ENCODE results near the gene IHH.

The IHH gene

GRCh38 chr2:219087361-219087760, 26.6 kb upstream of the IHH start (continued):
- no peak for TF ChIP-seq REST (tag by site-specific recombination; IDR thresholded peaks at IDR 0.05)
- no peak for TF ChIP-seq HOXC10 (CRISPR knock-in tag; IDR thresholded peaks at IDR 0.05)
- TF ChIP-seq ZNF560 (tag by site-specific recombination; IDR thresholded peaks at IDR 0.05; ENCODE audit: borderline replicate concordance), result no peak
- no peak for TF ChIP-seq ZNF184 (tag by site-specific recombination; IDR thresholded peaks at IDR 0.05)
- no peak for TF ChIP-seq SALL2 (tag by site-specific recombination; IDR thresholded peaks at IDR 0.05; ENCODE audit: borderline replicate concordance)
- TF ChIP-seq ZNF510 (tag by site-specific recombination; IDR thresholded peaks at IDR 0.05; ENCODE audit: insufficient replicate concordance), result no peak
- TF ChIP-seq ZNF629 (tag by site-specific recombination; IDR thresholded peaks at IDR 0.05), result no peak

- Histone ChIP-seq H3K4me3 (ENCODE audit: low read depth, low read length) (no peak overlapping the region), H3K9me3 (ENCODE audit: control insufficient read depth, insufficient read depth, low read depth, low read length) (no peaks in the 10 kb centered on the region), H3K36me3 (ENCODE audit: control insufficient read depth in 2 of 2, insufficient read depth in 1 of 2, low read length in 2 of 2) (no peaks in the 10 kb centered on the region), H3K4me1 (ENCODE audit: control insufficient read depth, insufficient read depth, low read length) (no peaks in the 10 kb centered on the region), H3K27ac (ENCODE audit: extremely low read depth, low read depth, low read length) (no peak overlapping the region)
- ChIA-PET CTCF (interaction anchor here (0.5 to 3.2 kb wide), 4 partner anchors 13 to 97 kb away, joined by 4 to 19 read pairs (median 6); no protein-coding TSS in a partner anchor), POLR2A (no interaction called here)
- TF ChIP-seq PRDM1 (tag by site-specific recombination; IDR thresholded peaks at IDR 0.05), result no peak
- no peak for TF ChIP-seq EGR2 (tag by site-specific recombination; IDR thresholded peaks at IDR 0.05; ENCODE audit: low read depth)
- TF ChIP-seq ZNF660 (tag by site-specific recombination; IDR thresholded peaks at IDR 0.05), result no peak
- no peak for TF ChIP-seq ZBTB17 (tag by site-specific recombination; IDR thresholded peaks at IDR 0.05)
- TF ChIP-seq ZNF76 (tag by site-specific recombination; IDR thresholded peaks at IDR 0.05; ENCODE audit: borderline replicate concordance, low read depth), result no peak
These were observed 25.5 kb upstream of the IHH start for GRCh38 chr2:219086196-219086595.

- Histone ChIP-seq H3K4me3 (ENCODE audit: low read depth, low read length) (no peak overlapping the region), H3K4me1 (ENCODE audit: control insufficient read depth, insufficient read depth, low read length) (no peaks in the 10 kb centered on the region), H3K36me3 (ENCODE audit: control insufficient read depth in 2 of 2, insufficient read depth in 1 of 2, low read length in 2 of 2) (no peaks in the 10 kb centered on the region), H3K9me3 (ENCODE audit: control insufficient read depth, insufficient read depth, low read depth, low read length) (no peaks in the 10 kb centered on the region), H3K27ac (ENCODE audit: extremely low read depth, low read depth, low read length) (no peak overlapping the region)
- TF ChIP-seq ZNF670 (tag by site-specific recombination; IDR thresholded peaks at IDR 0.05; ENCODE audit: low read depth), result no peak
- TF ChIP-seq ZNF549 (tag by site-specific recombination; IDR thresholded peaks at IDR 0.05), result no peak
- no peak for TF ChIP-seq SP2 (tag by site-specific recombination; IDR thresholded peaks at IDR 0.05)
- no peak for TF ChIP-seq INSM2 (tag by site-specific recombination; IDR thresholded peaks at IDR 0.05)
- no peak for TF ChIP-seq ZNF350 (tag by site-specific recombination; IDR thresholded peaks at IDR 0.05)
- no peak for TF ChIP-seq ZNF548 (tag by site-specific recombination; IDR thresholded peaks at IDR 0.05)
- no peak for TF ChIP-seq ZNF580 (tag by site-specific recombination; IDR thresholded peaks at IDR 0.05)
- no peak for TF ChIP-seq ZNF341 (tag by site-specific recombination; IDR thresholded peaks at IDR 0.05; ENCODE audit: low read depth)
- no peak for TF ChIP-seq ZNF202 (tag by site-specific recombination; IDR thresholded peaks at IDR 0.05; ENCODE audit: borderline replicate concordance)
- TF ChIP-seq ZNF701 (tag by site-specific recombination; IDR thresholded peaks at IDR 0.05), result no peak
- no peak for TF ChIP-seq BCL11A (tag by site-specific recombination; IDR thresholded peaks at IDR 0.05; ENCODE audit: low read depth)
- no peak for TF ChIP-seq ZBTB26 (tag by site-specific recombination; optimal IDR thresholded peaks at IDR 0.05)
- POLR2A ChIA-PET, result no interaction called here
- CTCF ChIA-PET, result interaction anchor here (0.6 to 2.7 kb wide), 9 partner anchors 11 to 346 kb away, joined by 3 to 19 read pairs (median 4); no protein-coding TSS in a partner anchor
These were observed 24.1 kb upstream of the IHH start for GRCh38 chr2:219084791-219085190.
